ENCODE results near the gene ADPGK.
"Not testable (repeated sequence)": the region's sequence is repeated elsewhere in the genome, so short reads cannot be mapped to it uniquely, and the experiment has no call there.

ADPGK gene

GRCh38 chr15:72727154-72727553 is 56.4 kb downstream of the ADPGK start:
- Histone ChIP-seq H3F3A (ENCODE audit: low read depth) (no peaks in the 10 kb centered on the region), H3K9me3 (ENCODE audit: insufficient read depth, low read depth, low read length) (no peaks in the 10 kb centered on the region), H3K79me2 (ENCODE audit: insufficient read depth, low read length) (no peaks in the 10 kb centered on the region), H3K27me3 (ENCODE audit: insufficient read depth, low read length, poor library complexity, severe bottlenecking) (no peaks in the 10 kb centered on the region), H3K9me2 (replicated peaks; ENCODE audit: low read depth, low read length) (no peaks in the 10 kb centered on the region), H3K4me2 (ENCODE audit: low read depth, low read length, poor library complexity, severe bottlenecking) (no peak overlapping the region), H3K4me1 (ENCODE audit: insufficient read depth, low read length, poor library complexity, severe bottlenecking) (no peaks in the 10 kb centered on the region), H3K36me3 (ENCODE audit: insufficient read depth, low read length) (no peaks in the 10 kb centered on the region), H3K9ac (ENCODE audit: low read depth, low read length, poor library complexity, severe bottlenecking) (no peak overlapping the region), H4K20me1 (ENCODE audit: insufficient read depth, low read length, poor library complexity, severe bottlenecking) (no peaks in the 10 kb centered on the region), H3K4me3 (ENCODE audit: low read length, poor library complexity, severe bottlenecking) (no peak overlapping the region), H2AFZ (ENCODE audit: low read length) (no peak overlapping the region)
- TF ChIP-seq, protein P1, sequence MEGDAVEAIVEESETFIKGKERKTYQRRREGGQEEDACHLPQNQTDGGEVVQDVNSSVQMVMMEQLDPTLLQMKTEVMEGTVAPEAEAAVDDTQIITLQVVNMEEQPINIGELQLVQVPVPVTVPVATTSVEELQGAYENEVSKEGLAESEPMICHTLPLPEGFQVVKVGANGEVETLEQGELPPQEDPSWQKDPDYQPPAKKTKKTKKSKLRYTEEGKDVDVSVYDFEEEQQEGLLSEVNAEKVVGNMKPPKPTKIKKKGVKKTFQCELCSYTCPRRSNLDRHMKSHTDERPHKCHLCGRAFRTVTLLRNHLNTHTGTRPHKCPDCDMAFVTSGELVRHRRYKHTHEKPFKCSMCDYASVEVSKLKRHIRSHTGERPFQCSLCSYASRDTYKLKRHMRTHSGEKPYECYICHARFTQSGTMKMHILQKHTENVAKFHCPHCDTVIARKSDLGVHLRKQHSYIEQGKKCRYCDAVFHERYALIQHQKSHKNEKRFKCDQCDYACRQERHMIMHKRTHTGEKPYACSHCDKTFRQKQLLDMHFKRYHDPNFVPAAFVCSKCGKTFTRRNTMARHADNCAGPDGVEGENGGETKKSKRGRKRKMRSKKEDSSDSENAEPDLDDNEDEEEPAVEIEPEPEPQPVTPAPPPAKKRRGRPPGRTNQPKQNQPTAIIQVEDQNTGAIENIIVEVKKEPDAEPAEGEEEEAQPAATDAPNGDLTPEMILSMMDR (conservative IDR thresholded peaks at IDR 0.05; ENCODE audit: low read length) = no peak
- no peak for TF ChIP-seq EZH2phosphoT487 (IDR thresholded peaks at IDR 0.05; ENCODE audit: borderline replicate concordance)

- not testable (repeated sequence) for H3K9me3 ChIP-seq (ENCODE audit: insufficient read depth, low read depth, low read length); H3K79me2 ChIP-seq (ENCODE audit: insufficient read depth, low read length); H3K4me3 ChIP-seq (ENCODE audit: low read length, poor library complexity, severe bottlenecking); H3K36me3 ChIP-seq (ENCODE audit: insufficient read depth, low read length); H4K20me1 ChIP-seq (ENCODE audit: insufficient read depth, low read length, poor library complexity, severe bottlenecking); H2AFZ ChIP-seq (ENCODE audit: low read length); H3K9me2 ChIP-seq (replicated peaks; ENCODE audit: low read depth, low read length); H3K4me2 ChIP-seq (ENCODE audit: low read depth, low read length, poor library complexity, severe bottlenecking); H3K9ac ChIP-seq (ENCODE audit: low read depth, low read length, poor library complexity, severe bottlenecking); H3F3A ChIP-seq (ENCODE audit: low read depth); H3K27me3 ChIP-seq (ENCODE audit: insufficient read depth, low read length, poor library complexity, severe bottlenecking); H3K4me1 ChIP-seq (ENCODE audit: insufficient read depth, low read length, poor library complexity, severe bottlenecking)
Observed at GRCh38 chr15:72725851-72726250, 57.7 kb downstream of the ADPGK start.

GRCh38 chr15:72725446-72725845 is 58.1 kb downstream of the ADPGK start:
- H3K36me3 ChIP-seq (ENCODE audit: insufficient read depth, low read length) = no peaks in the 10 kb centered on the region
- no peak for TF ChIP-seq EZH2phosphoT487 (IDR thresholded peaks at IDR 0.05; ENCODE audit: borderline replicate concordance)
- TF ChIP-seq, protein P1 (conservative IDR thresholded peaks at IDR 0.05; ENCODE audit: low read length) = no peak
- H3K79me2 ChIP-seq (ENCODE audit: insufficient read depth, low read length) = no peaks in the 10 kb centered on the region
- H2AFZ ChIP-seq (ENCODE audit: low read length) = no peak overlapping the region
- H4K20me1 ChIP-seq (ENCODE audit: insufficient read depth, low read length, poor library complexity, severe bottlenecking) = no peaks in the 10 kb centered on the region
- H3K9ac ChIP-seq (ENCODE audit: low read depth, low read length, poor library complexity, severe bottlenecking) = no peak overlapping the region
- no peaks in the 10 kb centered on the region for H3K4me1 ChIP-seq (ENCODE audit: insufficient read depth, low read length, poor library complexity, severe bottlenecking)
- H3F3A ChIP-seq (ENCODE audit: low read depth) = no peaks in the 10 kb centered on the region
- H3K4me3 ChIP-seq (ENCODE audit: low read length, poor library complexity, severe bottlenecking) = no peak overlapping the region
- no peaks in the 10 kb centered on the region for H3K9me2 ChIP-seq (replicated peaks; ENCODE audit: low read depth, low read length)
- H3K9me3 ChIP-seq (ENCODE audit: insufficient read depth, low read depth, low read length) = no peaks in the 10 kb centered on the region
- H3K4me2 ChIP-seq (ENCODE audit: low read depth, low read length, poor library complexity, severe bottlenecking) = no peak overlapping the region
- no peaks in the 10 kb centered on the region for H3K27me3 ChIP-seq (ENCODE audit: insufficient read depth, low read length, poor library complexity, severe bottlenecking)

GRCh38 chr15:72724028-72724427 is 59.5 kb downstream of the ADPGK start:
- Histone ChIP-seq H2AFZ (ENCODE audit: low read length) (no peak overlapping the region), H3F3A (ENCODE audit: low read depth) (no peaks in the 10 kb centered on the region), H3K9me2 (replicated peaks; ENCODE audit: low read depth, low read length) (no peaks in the 10 kb centered on the region), H3K27me3 (ENCODE audit: insufficient read depth, low read length, poor library complexity, severe bottlenecking) (no peaks in the 10 kb centered on the region), H3K4me1 (ENCODE audit: insufficient read depth, low read length, poor library complexity, severe bottlenecking) (no peaks in the 10 kb centered on the region), H3K36me3 (ENCODE audit: insufficient read depth, low read length) (no peaks in the 10 kb centered on the region), H3K4me3 (ENCODE audit: low read length, poor library complexity, severe bottlenecking) (no peak overlapping the region), H3K79me2 (ENCODE audit: insufficient read depth, low read length) (no peaks in the 10 kb centered on the region), H3K9me3 (ENCODE audit: insufficient read depth, low read depth, low read length) (no peaks in the 10 kb centered on the region), H4K20me1 (ENCODE audit: insufficient read depth, low read length, poor library complexity, severe bottlenecking) (no peaks in the 10 kb centered on the region), H3K9ac (ENCODE audit: low read depth, low read length, poor library complexity, severe bottlenecking) (no peak overlapping the region), H3K4me2 (ENCODE audit: low read depth, low read length, poor library complexity, severe bottlenecking) (no peak overlapping the region)
- TF ChIP-seq, protein P1 (conservative IDR thresholded peaks at IDR 0.05; ENCODE audit: low read length) = no peak
- no peak for TF ChIP-seq EZH2phosphoT487 (IDR thresholded peaks at IDR 0.05; ENCODE audit: borderline replicate concordance)

Measured in Loucy (cell line).